Fibroblast of skin of back (primary cell): ENCODE data around the gene PAPOLB. TPM values are rescaled to one million over a fixed set of nuclear protein-coding genes. Genes with fewer than 3 reads are reported as not detected.
"Not testable (repeated sequence)": the region's sequence is repeated elsewhere in the genome, so short reads cannot be mapped to it uniquely, and the experiment has no call there.

Experiments used
- DNase-seq: peaks from one replicate; pipeline ENCODE4 v3.0.0-alpha.2; 2013
- polyA plus RNA-seq, 2 experiments: library from polyadenylated mRNA; unstranded; fragments of 120-200 nt; gene quantifications; one replicate each; pipeline ENCODE4 v1.2.1, GENCODE V29; 2013; ENCODE audit not compliant: insufficient read length in 2 of 2

The PAPOLB gene
- polyA plus RNA-seq (2013, experiment 1 of 2; ENCODE audit: insufficient read length): 0.02 TPM
- 0.02 TPM for polyA plus RNA-seq (2013, experiment 2 of 2; ENCODE audit: insufficient read length)

DNA sequence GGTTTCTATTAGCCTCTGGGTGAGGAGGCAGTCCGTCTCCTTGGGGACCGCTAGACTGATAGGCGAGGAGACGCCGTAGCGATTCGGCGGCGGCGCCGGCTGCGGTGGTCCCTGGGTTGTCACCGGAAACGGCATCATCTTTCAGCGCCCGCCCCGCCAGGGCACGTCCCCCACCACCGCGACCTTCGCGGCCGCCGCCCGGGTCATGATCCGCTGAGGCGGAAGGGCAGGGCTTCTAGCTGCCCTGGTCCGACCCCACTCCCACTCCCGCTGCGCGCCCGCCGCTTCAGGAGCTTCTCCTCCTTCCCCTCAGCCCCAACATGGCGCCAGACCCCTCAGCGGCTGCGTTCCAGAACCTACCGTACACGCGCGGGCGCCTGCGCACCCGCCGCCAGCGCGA, at the start of gene PAPOLB:
TSS of gene PAPOLB (minus strand) at position 358 of the 400 bp plus-strand sequence. CDS start at position 138, 220 bp downstream.
- DNase-seq: peak; percentile 34

DNA sequence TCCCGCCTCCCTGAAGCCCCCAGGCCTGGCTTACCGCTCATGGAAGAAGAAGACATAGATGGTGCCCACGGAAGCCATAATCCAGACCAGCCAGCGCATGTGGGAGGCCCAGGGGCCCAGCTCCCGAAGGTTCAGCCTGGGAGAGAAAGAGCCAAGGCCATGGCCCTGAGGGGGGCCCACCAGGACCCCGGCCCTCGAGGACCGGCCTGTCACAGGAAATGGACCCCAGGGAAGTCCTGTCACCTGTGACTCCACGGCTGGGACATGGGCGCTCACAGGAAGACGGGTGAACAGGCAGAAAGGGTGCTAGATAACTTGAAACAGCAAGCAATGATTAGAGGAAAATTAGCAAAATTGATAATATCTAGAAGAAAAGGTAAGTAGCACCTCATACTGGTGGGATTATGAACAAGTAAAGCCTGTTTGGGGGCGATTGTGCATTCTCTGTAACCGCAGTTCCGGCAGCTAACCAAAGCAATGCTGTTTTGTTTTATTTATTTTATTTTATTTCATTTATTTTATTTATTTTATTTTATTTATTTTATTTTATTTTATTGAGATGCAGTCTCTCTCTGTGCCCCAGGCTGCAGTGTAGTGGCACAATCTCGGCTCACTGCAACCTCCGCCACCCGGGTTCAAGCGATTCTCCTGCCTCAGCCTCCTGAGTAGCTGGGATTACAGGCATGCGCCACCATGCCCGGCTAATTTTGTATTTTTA, 49.4 kb upstream of the PAPOLB start:
- DNase-seq: no peak

DNA sequence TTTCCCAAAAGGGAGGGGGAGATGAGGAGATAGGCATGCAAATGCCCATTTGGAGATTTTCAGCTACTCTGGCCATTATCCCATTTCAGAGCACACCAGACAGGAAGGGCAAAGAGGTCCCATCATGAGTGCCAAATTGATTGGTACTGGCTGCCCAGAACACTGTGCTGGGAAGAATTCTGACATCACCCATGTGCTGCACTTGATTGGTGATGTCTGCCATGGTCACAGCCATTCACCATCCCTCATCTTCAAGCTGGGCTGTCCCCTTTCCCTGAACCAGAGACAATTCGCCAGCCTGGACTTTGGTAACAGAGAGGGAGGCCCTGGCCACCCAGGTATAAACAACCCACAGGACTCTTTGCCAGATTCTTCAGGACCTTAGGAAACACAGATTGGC, 44.9 kb upstream of the PAPOLB start:
- no peak for DNase-seq

DNA sequence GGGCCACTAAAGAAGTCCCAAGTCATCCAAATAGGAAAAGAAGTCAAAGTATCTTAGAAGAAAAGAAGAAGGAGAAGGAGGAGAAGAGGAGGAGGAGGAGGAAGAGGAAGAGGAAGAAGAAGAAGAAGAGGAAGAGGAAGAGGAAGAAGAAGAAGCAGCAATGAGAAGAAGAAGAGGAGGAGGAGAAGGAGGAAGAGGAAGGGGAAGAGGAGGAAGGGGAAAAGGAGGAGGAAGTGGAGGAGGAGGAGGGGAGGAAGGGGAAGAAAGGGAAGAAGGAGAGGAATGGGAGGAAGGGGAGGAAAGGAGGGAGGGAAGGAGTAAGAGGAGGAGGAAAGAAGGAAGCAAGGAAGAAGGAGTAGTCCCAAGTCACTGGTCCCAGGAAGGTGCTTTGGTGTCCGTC, 43.3 kb upstream of the PAPOLB start:
- DNase-seq: no peak

DNA sequence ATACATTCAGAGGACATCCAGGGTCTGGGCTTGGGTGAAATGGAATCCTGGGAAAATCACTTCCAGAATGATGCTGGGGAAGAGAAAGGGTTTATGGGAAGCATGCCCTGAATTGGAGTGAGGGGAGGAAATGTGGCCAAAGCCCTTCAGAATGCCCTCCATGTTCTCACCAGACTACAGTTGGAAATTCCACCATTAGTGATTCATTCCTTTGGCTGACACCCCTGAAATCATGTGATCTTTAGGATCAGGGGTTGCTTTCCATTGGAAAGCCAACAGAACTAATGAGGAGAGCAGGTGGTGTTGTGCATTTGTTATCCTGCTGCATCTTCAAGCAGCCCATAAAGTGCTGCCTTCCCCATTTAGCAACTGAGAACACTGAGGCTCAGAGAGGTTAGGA, 42.5 kb upstream of the PAPOLB start:
- no peak for DNase-seq

DNA sequence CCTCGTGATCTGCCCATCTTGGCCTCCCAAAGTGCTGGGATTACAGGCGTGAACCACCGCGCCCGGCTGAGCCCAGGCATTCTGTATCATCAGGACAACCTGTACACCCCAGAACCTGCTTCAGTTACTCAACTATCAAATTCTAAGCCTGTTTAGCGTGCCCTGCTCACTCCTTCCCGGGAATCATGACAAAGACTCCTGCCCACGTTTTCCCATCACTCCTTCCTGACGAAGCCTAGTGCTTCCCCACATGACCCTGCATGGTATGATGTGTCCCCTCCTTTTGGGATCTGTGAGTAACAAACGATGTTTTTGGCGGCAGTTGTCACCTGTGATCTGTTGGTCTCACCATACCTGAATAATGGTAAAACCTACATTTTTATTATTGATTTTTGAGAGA, 33.9 kb upstream of the PAPOLB start:
- no peak for DNase-seq

DNA sequence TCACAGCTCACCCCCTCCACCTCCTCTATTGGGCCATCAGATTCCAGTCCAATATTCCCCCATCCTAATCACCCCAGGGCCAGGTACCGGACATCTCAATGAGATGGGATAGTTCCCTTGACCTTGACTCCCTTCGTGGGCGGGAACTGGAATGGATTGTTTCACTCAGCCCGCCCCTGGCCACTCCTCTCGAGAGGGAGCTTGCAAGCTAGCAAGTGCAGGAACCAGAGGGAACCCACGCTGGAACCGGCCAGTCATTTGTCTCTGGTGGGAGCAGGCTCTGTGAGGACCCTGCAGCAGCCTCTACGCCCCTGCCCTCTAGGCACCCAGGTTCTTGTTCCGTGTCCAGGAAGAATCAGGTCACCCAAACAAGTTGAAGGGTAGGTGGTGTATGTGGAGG, 32.7 kb upstream of the PAPOLB start:
- DNase-seq: no peak

DNA sequence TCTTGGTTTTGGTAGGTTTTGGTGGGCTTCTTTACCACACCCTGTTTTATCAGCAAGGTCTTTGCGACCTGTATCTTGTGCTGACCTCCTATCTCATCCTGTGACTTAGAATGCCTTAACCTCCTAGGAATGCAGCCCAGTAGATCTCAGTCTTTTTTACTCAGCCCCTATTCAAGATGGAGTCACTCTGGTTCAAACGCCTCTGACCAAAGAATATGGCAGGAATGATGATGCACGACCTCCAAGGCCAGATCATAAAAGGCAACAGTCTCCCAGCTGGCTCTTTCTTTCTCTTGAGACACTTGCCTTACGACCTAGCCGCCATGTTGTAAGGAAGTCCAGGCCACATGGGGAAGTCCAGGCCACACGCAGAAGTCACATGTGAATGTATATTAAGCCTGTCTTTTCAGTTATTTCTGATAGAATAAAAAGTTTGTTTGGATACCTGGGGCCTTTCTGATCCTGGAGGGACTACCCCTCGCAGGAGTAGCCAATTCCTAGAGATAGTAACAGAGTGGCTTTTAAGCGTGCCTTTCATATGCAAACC, 32.2 kb upstream of the PAPOLB start:
- DNase-seq: no peak

DNA sequence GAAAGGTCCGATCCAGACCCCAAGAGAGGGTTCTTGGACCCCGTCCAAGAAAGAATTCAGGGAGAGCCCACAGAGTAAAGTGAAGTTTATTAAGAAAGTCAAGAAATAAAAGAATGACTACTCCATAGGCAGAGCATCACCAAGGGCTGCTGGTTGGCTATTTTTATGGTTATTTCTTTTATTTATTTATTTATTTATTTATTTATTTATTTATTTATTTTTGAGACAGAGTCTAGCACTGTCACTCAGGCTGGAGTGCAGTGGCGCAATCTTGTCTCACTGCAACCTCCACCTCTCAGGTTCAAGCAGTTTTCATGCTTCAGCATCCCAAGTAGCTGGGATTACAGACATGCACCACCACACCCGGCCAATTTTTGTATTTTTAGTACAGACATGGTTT, 31.4 kb upstream of the PAPOLB start:
- DNase-seq: not testable (repeated sequence)

DNA sequence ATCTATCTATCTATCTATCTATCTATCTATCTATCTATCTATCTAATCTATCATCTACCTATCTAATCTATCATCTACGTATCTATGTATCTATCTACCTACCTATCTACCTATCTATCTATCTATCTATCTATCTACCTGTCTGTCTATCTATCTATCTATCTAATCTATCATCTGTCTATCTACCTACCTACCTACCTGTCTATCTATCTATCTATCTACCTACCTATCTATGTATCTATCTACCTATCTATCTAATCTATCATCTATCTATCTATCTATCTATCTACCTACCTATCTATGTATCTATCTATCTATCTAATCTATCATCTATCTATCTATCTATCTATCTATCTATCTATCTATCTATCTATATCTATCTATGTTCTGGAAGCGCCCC, 29.7 kb upstream of the PAPOLB start:
- DNase-seq: not testable (repeated sequence)

DNA sequence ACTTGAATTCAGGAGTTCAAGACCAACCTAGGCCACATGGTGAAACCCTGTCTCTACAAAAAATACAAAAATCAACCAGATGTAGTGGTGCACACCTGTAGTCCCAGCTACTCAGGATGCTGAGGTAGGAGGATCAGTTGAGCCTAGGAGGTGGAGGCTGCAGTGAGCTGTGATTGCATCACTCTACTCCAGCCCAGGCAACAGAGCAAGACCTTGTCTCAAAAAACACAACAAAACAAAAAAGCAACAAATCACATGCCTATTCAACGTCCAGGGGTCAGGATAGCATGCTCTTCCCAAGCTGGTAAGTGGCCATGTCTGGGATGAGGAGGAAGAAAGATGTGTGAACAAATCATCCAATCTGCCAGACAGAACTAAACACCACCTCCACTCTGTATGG, 27.9 kb upstream of the PAPOLB start:
- DNase-seq: no peak

DNA sequence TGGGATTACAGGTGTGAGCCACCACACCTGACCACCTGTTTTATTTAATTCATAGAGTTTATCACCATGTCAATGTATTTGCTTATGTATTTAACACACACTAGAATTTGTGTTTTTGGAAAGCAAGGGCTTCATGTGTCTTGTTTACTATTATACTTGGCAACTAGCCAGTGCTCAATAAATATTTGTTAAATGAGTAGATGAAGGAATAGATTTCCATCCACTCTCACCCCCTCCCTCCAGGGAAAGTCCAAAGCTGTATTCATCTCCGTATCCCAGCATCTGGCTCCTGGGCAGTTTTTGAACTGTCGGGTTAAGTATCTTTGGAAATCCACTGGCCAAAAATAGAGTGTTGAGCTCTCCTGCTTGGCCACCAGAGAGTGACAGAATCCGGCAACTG, 26.3 kb upstream of the PAPOLB start:
- DNase-seq: no peak

DNA sequence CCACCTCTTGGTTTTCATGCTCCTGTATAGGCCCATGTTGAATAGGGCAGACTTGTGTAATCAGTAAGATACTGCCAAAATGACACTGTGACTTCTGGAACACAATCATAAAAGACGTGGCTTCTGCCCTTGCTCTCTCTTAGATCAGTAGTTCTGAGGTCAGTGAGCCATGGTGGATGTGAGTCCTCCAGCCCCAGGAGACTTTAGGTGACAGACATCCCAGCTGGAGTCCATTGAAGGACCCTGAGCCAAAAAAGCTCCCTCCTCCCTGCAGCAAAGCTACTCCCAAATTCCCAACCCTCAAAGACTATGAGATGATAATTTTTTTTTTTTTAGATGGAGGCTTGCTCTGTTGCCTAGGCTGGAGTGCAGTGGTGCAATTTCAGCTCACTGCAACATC, 24.8 kb upstream of the PAPOLB start:
- DNase-seq: no peak

DNA sequence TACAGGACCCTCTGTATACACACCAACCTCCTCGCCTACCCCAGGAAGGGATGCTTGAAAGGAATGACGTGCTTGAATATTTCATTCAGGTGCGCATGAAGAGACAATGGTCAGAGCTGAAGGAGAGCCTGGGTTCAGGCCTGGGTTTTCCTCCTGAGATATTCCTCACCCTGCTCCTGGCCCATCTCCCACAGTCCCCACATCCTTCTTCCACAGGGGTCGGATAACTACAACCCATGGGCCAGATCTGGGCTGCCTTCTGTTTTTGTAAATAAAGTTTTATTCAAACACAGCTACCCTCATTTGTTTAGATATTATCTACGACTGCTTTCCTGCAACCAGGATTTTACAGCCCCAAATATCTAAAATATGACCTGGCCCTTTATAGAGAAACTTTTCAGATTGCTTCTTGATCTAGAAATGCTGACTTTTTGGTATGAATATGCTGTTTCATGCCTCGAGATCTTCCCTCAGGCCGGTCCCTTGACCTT, 23.5 kb upstream of the PAPOLB start:
- DNase-seq: no peak

DNA sequence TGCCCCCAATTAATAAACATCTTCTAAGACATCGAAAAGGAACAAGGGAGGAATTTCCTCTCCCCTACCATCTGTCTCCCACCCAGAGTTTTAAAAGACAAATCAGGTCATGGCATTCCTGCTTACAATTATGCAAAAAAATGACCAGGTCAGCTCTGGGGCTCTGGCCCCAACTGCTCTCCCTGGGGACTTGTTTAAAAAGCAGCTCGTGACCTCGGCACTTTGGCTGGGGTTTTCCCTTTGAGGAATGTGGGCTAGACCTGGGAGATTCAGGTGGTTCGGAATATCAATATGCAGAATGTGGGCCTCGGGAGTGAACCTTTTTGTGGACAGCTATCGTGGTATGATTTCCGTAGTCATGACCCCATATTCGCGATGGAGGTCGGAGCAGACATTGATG, 22.3 kb upstream of the PAPOLB start:
- no peak for DNase-seq

DNA sequence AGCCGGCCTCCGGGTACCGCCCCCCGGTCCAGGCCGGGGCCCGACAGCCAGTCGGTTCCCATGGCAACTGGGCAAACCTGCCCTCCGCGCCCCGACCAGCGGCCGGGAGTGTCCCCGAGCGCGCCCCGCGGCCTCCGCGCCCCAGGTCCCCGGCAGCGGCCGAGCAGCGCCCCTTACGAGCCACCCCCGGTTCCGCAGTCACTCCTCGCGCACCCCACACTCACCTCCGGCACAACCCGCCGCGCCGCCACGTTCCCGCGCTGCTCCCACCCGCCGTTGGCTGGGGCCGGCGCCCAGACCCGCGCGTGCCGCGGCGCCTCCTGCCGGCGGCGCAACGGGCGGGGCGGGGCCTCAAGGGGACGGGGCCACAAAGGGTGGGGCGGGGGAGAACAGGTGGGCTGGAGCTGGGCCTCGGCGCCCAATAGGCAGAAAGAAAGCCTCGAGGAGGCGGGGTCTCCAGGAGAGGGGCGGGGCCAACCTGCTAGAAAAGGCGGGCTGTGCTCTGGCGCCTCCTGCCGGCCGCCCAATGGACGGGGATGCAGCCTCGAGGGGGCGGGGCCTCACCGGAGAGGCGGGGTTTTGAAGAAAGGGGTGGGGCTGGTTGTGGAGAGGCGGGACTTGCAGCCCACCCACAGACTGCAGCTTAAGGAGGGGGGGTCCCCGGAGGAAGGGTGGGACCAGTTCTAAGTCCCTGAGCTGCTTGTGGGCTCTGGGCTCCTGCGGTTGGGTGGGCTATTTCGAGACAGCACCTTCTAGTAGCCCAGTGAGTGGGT, 21.7 kb upstream of the PAPOLB start, which contains the start of gene RADIL:
TSS of gene RADIL (minus strand) at position 345 of the 773 bp plus-strand sequence. CDS start 5,577 bp downstream, outside the sequence.
- peak; percentile 87 for DNase-seq

DNA sequence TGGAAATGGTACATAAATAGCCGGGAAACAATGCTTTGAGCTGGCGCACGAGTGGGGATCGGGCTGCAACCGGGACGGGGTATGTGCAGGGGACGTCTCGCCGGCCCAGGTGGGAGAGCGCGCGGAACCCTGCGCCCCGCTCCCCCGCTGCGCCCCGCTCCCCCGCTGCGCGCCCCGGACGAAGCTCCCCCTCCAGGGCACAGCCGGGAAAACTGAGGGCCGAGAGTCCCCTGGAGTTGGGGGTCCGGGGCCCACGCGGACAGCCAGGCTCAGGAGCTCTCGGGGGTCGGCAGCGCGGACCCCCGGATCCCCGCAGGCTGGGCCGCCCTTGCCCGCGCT, 21.2 kb upstream of the PAPOLB start:
- DNase-seq: no peak

DNA sequence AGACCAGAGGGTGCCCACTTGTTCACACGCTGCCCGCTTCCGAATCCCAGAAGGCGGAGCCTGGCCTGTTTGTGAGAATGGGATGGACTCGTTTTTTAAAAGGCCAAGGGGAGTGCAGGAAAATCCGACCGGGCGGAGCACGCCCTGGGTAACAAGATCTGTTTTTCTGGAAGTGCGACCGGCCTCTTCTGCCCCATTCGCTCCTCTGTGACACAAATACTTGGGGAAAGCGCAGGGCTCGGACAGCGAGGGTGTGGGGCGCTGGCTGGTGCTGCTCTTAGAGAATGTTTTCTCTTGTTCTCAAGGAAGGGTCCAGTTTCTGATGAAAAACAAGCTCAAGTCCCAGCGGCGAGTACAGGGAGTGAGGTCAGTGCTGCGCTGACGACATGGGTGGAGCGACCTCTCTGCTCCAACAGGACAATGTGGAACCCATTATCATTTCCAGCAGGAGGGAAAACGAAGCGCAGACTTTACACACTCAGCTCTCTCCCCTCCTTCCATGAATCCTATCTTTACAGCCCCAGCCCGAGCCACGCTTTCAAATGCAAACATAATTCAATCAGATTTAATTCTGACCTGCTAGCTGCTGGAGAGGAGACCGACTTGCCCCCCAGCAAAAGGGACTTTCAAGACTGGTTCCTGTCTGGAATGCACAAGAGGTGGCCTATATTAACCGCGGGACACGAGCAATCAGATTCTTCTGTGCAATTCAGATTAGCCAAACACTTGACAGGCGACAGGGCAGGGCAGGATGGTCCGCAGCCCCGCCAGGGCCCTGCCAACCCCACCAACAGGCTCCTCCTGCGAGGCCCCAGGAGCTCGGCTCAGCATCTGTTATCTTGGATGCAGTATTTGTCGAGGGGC, 20.6 kb upstream of the PAPOLB start:
- peak; percentile 77 for DNase-seq

DNA sequence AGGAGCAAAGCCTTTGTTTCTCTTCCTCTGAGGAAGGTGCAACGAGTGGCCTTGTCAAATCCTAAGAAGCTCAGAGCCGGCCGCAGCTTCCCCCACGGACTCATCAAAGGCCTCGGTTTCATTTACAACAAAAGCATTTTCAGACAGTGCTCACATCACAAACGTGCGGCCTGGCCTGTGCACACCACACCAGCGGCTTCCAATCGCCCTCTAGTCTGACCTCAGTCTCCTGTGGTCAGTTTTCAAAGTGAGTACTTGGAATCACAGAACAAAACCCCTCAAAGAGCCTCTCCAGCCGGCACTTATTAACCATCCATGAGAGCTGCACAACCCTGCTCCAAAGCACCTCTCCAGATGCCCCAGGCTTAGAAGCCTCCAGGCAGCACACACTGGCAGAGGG, 18.4 kb upstream of the PAPOLB start:
- no peak for DNase-seq

DNA sequence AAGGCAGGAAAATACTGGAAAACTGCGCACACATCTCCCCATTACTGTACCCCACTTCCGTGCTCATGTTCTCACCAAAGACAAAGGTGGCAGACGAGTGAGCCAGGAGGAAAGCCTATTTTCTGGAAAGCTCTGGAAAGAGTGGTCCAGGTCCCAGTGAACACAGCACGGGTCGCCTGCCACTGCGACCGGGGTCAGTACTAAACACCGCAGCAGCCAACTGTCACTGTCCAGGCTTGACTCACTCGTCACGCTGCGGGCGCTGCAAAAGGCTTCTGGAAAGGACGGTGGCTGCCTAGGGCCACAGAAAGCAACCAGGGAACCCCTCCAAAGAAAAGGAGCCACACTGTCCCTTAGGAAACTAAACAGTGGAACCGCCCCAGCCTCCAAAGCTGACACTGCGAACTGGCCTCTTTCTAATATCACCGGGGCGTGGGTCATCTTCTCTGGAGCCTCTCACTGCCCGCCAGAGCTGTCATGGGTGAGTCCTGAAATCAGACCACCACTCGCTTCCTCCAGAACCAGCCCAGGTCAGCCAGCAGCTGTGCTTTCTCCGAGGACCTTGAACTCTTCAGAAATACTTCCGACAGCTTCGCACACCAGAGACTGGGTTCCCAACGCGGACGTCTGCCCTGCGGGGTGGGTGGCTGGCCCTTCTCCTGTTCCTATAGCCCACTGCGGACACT, 17.7 kb upstream of the PAPOLB start:
- no peak for DNase-seq

DNA sequence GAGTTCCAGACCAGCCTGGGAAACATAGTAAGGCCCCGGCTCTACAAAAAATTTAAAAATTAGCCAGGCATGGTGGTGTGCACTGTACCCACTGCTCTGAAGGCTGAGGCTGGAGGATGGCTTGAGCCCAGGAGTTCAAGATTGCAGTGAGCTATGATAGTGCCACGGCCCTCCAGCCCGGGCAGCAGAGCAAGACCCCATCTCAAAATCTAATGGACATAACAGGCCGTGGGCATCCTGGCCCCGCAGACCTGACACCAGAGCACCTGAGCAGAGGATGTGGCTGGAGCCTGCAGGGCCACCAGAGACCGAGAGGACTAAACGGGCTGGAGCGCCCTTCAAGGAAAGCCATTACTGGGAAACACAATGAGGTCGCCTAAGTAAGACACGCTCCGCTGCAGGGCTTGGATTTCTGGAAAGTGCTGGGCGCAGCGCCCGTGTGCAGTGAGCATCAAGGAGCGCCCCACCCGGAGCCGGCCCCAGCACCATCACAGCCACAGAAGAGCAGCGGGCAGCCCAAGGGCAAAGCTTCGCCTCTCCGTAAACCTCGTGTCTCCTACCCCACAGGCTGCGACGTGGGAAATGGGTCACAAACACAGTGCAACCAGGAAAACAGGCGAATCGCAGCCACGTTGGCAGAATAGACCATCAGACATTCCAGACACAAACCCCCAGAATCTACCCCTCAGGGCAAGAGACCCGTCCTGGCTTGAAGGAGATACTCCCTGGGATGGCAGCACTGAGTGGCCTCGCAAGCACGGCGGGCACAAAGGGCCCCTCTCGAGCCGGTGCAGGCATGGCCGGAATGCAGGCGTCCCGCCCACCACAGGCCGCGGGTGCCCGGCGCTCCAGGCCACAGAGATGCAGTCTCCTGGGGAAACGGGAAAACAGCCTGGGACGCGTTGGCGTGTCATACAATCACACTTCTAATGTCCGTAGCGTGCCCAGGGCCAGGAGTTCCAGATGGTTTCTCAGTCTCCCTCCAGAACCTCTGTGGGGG, 16.8 kb upstream of the PAPOLB start:
- no peak for DNase-seq
